ENCODE data around the gene ALDOC.

- peak; percentile 50 to 77 (median 68) for TF ChIP-seq CTCF (IDR thresholded peaks at IDR 0.05)
- TF ChIP-seq POLR2A (IDR thresholded peaks at IDR 0.05) = no peak
These were observed 28.9 kb downstream of the ALDOC start for GRCh38 chr17:28547623-28548416.

Measured in uterus (tissue), 2 donors.